NCI-H1694 treated with DMSO at 0.1 percent for 48 hours (cell line): ENCODE results near the gene HMG20B.
"Not testable (repeated sequence)": the region's sequence is repeated elsewhere in the genome, so short reads cannot be mapped to it uniquely, and the experiment has no call there.

ENCODE experiments used
- DNase-seq: peaks from one replicate; lab custom pipeline; 2025; lab: John Stamatoyannopoulos, UW

HMG20B gene

GRCh38 chr19:3572855-3573161 is at the start of gene HMG20B:
Gene HMG20B (plus strand): TSS chr19:3572944. CDS start chr19:3573310, 366 bp downstream.
- no peak for DNase-seq

GRCh38 chr19:3523361-3524077 is 49.2 kb upstream of the HMG20B start:
- DNase-seq, result no peak

- DNase-seq, result no peak
Observed at GRCh38 chr19:3524078-3524842, 48.5 kb upstream of the HMG20B start.

- DNase-seq, result no peak
Observed at GRCh38 chr19:3524904-3525451, 47.8 kb upstream of the HMG20B start.

GRCh38 chr19:3526507-3527237 is 46.1 kb upstream of the HMG20B start:
- DNase-seq, result no peak

GRCh38 chr19:3527238-3527910 is 45.4 kb upstream of the HMG20B start:
- DNase-seq, result no peak

- no peak for DNase-seq
Observed at GRCh38 chr19:3528080-3528479, 44.7 kb upstream of the HMG20B start.

GRCh38 chr19:3528539-3529211 is 44.1 kb upstream of the HMG20B start:
- DNase-seq, result no peak

GRCh38 chr19:3529299-3529698 is 43.4 kb upstream of the HMG20B start:
- DNase-seq, result not testable (repeated sequence)

GRCh38 chr19:3530389-3530788 is 42.4 kb upstream of the HMG20B start:
- no peak for DNase-seq

- DNase-seq, result no peak
Observed at GRCh38 chr19:3531716-3532115, 41.0 kb upstream of the HMG20B start.

GRCh38 chr19:3532154-3532786 is 40.5 kb upstream of the HMG20B start:
- no peak for DNase-seq

- no peak for DNase-seq
Observed at GRCh38 chr19:3533033-3533432, 39.7 kb upstream of the HMG20B start.

GRCh38 chr19:3533563-3534216 is 39.1 kb upstream of the HMG20B start:
- no peak for DNase-seq

- DNase-seq, result no peak
Observed at GRCh38 chr19:3534375-3535234, 38.1 kb upstream of the HMG20B start.

GRCh38 chr19:3535235-3535535 is 37.6 kb upstream of the HMG20B start:
- DNase-seq, result no peak

- DNase-seq, result no peak
Observed at GRCh38 chr19:3535563-3535965, 37.2 kb upstream of the HMG20B start.

- DNase-seq, result no peak
Observed at GRCh38 chr19:3535981-3536380, 36.8 kb upstream of the HMG20B start.

GRCh38 chr19:3536429-3537100 is 36.2 kb upstream of the HMG20B start:
- DNase-seq, result no peak
